GM19468 (cell line): Measurements from ENCODE around the gene PLD2.
A peak's percentile ranks its signal among the peaks of the same experiment; 100 is the strongest.

ENCODE experiments used
- ATAC-seq: cut with Tn5 transposase; IDR thresholded peaks from one replicate; pipeline ENCODE4 v1.9.1; 2021; ENCODE audit warnings: mild to moderate bottlenecking, moderate library complexity, moderate number of reproducible peaks; ENCODE audit not compliant: unreplicated experiment; ENCODE audit errors: extremely low read depth

Gene PLD2, protein sequence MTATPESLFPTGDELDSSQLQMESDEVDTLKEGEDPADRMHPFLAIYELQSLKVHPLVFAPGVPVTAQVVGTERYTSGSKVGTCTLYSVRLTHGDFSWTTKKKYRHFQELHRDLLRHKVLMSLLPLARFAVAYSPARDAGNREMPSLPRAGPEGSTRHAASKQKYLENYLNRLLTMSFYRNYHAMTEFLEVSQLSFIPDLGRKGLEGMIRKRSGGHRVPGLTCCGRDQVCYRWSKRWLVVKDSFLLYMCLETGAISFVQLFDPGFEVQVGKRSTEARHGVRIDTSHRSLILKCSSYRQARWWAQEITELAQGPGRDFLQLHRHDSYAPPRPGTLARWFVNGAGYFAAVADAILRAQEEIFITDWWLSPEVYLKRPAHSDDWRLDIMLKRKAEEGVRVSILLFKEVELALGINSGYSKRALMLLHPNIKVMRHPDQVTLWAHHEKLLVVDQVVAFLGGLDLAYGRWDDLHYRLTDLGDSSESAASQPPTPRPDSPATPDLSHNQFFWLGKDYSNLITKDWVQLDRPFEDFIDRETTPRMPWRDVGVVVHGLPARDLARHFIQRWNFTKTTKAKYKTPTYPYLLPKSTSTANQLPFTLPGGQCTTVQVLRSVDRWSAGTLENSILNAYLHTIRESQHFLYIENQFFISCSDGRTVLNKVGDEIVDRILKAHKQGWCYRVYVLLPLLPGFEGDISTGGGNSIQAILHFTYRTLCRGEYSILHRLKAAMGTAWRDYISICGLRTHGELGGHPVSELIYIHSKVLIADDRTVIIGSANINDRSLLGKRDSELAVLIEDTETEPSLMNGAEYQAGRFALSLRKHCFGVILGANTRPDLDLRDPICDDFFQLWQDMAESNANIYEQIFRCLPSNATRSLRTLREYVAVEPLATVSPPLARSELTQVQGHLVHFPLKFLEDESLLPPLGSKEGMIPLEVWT

DNA sequence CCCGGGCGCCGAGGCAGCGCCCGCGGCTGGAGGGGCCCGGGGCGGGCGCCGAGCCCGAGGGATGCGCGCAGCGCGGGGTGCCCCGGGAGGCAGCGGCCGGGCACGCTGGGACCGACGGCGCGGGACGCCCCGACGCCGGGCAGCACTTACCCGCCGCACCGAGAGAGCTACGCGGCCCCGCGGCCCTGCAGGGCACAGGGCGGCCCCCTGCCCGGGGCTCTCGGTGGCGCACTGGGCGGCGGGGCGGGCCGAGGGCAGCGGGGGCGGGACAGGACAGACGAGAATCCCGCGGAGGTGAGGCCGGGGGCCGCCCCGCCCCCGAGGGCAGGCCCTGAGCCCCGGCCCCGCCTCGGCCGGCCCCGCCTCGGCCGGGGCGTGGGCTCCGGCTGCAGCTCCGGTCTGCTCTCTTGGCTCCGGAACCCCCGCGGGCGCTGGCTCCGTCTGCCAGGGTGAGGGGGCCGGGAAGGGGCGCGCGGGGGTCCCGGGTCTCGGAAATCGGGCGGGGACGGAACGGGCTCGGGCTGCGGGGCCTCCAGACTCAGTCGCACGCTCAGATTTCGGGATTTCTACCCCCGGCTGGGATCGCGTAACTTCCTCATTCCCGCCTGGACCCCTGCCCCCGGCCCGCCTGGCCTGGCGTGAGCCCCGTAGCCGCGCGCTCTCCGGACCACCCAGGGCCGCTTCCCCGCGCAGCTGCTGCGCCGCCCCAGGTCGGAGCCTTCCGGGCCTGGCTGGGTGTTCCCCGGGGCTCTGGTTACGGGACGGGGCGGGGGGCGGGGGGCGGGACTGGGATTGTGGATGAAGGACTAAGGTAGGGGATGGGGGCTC is at the start of gene PLD2:
TSS of gene PLD2 (plus strand) at position 376 of the 828 bp plus-strand sequence. CDS start 621 bp downstream, outside the sequence.
- peak; percentile 56 for ATAC-seq

DNA sequence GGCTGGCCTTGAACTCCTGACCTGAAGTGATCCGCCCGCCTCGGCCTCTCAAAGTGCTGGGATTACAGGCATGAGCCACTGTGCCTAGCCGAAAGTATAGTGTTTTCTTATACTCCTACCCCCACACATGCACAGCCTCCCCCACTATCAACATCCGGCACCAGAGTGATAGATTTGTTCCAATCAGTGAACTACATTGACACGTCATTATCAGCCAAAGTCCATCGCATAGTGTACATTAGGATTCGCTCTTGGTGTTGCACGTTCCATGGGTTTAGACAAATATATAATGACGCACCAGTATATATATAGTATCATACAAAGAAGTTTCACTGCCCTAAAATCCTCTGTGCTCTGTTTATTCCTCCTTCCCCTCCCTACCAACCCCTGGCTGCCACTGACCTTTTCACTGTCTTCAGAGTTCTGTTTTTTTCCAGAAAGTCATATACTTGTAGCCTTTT is 47.1 kb upstream of the PLD2 start:
- no peak for ATAC-seq

DNA sequence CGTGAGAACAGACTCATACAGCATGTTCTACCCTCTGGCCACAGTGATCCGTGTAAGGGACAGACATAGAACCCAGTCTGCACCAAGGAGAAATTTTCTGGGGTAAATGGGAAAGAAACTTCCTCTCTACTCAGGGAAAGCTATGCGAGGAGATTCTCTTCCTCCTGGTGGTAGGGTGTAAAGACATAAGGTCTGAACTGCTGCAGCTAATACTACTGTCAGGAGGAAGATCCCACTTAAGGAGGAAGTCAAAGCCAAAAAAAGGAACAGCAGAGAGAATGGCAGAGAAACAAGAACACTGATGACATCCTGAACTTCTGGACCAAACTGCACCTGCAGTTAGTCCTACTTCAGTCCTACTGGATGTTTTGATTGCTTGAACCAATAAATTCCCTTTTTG is 42.4 kb upstream of the PLD2 start:
- ATAC-seq: no peak

DNA sequence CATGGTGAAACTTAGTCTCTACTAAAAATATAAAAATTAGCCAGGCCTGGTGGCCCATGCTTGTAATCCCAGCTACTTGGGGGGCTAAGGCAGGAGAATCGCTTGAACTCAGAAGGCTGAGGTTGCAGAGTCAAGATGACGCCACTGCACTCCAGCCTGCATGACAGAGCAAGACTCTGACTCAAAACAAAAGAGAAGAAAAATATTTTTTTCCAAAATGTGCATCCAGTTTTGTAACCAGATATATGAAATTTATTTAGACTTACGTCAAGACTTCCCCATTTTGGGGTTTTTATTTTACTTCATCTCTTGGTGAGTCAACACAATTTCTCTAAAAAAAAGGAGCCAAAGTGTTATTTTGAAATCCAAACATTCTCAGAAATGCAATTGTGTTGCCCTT is 40.8 kb upstream of the PLD2 start:
- no peak for ATAC-seq

DNA sequence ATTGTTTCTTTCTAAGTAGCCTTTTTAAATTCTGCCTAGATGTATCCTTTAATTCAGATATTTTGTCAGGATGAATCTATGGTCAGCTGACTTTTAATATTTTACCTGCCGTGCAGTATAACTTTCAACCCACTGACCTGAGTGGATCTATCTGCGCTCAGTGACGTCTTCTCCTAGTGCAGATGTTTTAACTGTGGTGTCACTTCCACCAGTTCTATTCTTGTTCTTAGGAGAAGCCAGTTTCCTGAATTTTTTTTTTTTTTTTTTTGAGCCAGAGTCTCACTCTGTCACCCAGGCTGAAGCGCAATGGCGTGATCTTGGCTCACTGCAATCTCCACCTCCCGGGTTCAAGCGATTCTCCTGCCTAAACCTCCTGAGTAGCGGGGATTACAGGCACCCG is 40.2 kb upstream of the PLD2 start:
- no peak for ATAC-seq

DNA sequence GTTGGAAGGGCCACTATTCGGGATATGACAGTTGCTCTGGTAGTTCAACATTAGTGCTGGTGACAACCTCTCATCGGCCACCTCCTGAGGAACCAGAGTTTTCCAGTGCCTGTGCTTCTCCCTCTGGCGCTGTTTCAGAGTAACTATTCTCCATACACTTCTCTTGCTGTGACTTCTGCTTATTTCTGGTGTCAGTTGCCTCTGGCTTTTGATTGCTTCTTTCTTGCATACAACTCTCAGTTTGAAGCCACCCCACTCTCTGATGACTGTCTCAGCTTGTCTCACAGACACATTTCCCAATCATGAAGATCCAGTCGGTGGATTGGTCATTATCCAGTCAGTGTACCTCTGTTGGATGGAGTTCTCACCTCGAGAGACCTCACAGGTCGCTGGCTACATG is 38.7 kb upstream of the PLD2 start:
- no peak for ATAC-seq

DNA sequence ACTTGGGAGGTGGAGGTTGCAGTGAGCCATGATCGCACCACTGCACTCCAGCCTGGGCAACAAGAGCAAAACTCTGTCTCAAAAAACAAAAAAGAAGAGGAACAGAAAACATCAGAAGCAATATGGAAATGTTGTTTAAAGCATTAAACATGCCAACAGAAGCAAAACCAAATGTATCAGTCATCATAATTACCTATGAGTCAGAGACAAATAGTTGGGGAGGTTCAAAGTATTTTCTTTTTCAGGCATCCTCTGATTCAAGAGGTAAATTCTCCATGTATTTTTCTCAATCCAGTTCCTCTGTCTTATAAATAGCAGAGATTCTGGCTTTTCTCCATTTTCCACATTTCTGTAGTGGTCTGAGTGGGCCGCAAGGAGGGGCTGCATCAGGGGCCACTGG is 37.3 kb upstream of the PLD2 start:
- no peak for ATAC-seq

DNA sequence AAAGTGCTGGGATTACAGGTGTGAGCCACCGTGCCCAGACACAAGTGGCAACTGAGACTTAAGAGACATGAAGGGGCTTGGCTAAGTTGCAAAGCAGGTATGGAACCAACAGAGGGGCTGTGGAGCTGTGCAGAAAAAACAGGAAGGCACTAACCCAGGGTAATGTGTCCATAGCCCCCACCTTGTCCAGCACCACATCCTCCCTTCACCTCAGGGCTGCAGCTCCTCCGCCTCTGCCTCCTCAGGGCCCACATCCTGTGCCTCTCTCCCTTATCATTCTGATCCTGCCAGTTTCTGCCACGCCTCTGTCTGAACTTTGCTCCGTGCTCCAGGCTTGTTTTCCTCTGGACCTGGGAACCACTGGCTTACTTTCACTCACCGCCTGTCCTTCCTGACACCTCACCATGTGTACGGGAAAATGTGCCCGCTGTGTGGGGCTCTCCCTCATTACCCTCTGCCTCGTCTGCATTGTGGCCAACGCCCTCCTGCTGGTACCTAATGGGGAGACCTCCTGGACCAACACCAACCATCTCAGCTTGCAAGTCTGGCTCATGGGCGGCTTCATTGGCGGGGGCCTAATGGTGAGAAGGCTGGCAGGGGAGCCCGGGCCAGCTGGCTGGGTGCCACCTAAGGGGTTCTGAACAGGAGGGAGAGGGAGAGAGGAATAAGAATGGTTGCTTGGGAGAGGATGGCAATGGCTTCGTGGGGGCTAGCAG is 35.3 kb upstream of the PLD2 start, which contains the start of gene TM4SF5:
TSS of gene TM4SF5 (plus strand) at position 368 of the 716 bp plus-strand sequence. CDS start at position 405, 37 bp downstream.
- ATAC-seq: no peak

DNA sequence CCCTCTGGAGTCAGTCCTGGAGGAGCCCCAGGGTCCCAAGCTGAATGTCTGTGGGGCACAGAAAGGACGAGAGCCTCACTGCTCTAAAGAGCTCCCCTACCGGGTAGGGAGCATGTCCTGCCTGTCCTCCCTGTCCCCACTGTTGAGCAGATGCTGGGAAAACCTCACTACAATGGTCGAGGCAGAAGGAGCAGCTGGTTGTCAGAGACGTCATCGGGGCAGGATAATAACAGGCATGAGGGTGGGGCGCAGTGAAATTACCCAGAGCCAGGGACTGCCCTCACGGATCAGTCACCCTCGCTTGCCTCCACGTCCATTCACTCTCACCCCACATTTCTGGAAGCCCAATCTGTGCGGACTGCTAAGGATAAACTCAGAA is 34.7 kb upstream of the PLD2 start:
- ATAC-seq: no peak

DNA sequence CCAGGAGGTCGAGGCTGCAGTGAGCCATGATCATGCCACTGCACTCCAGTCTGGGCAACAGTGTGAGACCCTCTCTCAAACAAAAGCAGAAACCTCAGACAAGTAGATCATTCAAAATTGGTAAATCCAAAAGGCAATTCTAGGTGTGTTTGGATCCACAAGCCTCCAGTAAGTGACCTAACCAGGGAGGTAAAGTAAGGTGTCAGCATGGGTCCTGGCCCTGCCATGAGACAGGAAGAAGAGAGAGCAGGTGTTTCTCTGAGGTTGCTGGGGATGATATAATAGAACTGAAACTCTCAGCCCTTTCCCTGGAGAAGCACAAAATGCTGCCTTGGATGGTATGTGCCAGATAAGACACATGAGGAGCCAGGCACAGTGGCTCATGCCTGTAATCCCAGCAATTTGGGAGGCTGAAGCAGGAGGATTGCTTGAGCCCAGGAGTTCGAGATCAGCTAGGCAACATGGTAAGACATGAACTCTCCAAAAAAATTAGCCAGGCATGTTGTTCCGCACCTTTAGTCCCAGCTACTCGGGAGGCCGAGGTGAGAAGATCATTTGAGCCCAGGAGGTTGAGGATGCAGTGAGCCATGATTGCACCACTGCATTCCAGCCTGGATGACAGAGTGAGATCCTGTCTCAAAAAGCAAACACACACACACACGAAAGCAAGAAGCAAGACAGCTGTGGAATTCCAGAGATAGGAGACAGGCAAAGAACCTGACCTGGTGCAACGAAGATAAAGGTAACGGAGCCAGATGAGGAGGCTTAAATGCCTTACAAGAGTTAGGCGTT is 28.8 kb upstream of the PLD2 start:
- ATAC-seq: no peak

DNA sequence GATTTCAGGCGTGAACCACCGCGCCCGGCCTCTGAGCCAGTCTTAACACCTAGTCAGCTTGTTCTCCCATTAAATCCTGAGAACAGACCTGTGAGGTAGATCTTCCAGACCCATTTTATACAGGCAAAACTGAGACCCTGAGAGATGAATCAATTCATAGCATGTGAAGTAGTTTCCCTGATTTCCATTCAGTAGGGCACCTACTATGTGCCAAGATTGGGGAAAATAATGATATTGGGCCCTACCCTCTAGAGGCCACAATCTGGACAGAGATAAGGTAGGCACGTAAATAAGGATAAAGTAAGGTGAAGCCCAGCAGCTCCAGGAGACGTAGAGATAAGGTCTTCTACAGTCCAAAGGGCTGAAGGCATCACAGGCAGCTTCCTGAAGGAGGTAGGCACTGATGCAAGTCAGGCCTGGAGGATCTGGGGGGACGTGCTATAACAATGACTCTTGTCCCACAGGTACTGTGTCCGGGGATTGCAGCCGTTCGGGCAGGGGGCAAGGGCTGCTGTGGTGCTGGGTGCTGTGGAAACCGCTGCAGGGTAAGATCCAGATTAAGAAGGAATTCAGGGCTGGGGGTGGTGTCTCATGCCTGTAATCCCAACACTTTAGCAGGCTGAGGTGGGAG is 26.5 kb upstream of the PLD2 start:
- no peak for ATAC-seq

DNA sequence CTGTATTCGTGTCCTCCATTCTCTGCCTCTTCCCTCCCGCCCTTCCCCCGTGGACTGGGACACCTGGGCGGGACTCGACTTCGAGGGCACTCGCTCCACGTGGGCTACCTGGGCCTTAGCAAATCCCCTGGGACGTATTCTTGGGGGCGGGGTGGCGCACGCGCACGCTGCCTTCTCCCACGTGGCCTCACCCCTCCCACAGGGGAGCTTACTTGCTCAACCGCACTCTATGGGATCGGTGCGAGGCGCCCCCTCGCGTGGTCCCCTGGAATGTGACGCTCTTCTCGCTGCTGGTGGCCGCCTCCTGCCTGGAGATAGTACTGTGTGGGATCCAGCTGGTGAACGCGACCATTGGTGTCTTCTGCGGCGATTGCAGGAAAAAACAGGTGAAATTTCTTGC is 24.3 kb upstream of the PLD2 start:
- no peak for ATAC-seq

DNA sequence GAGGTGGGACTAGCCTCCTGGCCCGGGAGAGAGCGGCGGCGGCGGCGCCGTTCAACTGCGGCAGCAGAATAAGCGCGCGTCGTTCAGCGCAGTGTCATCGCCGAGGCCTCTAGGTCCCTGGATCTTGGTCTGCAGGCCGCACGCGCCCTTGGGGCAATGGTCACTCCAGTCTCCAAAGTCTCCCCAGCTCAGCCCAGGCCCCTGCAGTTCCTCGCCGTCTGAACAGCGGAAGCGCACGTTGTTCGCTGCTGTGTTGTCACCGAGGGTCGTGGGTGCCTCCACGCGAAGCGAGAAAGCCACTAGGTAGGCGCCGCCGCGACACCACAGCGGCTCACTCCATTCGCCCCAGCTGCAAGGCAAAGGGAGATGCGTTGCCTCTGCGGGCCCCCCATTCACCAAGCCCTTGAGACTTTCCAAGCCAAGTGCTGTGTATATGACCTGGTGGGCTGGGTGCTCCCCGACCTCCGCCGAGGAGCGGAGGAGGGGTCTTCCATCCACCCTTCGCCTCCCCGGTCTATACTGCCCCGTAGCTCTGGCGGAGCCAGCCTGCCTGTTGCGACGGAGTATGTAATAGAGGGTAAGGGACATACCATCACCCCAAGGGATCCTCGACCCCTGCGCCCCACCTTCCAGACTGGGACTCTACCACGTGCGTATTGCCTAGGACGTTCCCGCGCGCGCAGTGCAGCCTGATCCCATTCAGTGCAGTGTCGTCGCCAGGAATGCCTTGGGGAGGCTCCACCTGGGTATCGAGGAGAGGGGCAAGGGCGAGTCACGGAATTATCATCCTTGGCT is 21.4 kb upstream of the PLD2 start:
- ATAC-seq: no peak

DNA sequence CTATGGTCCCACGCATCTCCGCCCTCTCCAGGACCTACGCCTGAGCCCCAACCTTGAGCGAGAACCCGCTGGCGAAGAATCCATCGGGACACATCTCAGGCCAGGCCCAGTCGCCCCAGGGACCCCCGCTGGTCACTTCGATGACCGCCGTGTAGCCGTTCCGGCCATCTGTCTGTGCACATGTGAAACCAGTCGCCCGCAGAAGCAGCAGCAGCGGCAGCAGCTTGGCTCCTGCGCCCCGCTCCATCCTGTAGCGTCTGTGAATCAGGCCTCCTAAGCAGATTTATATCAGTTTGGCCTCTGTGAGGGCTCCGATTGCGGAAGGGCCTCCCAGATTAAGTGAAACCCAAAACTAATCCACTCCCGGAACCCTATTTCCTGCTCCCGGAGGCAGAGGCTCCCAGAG is 20.8 kb upstream of the PLD2 start, which contains the start of gene VMO1:
TSS of gene VMO1 (minus strand) at position 259 of the 406 bp plus-strand sequence. CDS start at position 247, 12 bp downstream.
- ATAC-seq: no peak

DNA sequence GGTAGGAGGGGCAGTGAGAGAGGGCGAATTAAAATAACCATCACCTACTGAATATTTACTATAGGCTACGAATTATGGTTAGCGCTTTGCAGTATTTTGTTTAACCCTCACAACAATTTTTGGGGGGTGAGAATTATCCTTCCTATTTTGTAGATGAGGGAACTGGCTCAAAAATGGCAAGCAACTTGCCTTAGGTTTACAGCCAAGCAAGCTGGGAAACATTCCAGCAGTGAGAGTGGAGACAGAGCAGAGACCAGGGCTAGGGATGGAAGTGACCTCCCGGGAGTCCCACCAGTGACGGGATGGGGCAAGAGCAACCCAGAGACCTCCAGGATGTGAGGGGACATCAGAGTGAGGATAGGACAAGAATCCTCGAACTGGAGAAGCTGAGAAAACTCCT is 20.4 kb upstream of the PLD2 start:
- ATAC-seq: no peak

DNA sequence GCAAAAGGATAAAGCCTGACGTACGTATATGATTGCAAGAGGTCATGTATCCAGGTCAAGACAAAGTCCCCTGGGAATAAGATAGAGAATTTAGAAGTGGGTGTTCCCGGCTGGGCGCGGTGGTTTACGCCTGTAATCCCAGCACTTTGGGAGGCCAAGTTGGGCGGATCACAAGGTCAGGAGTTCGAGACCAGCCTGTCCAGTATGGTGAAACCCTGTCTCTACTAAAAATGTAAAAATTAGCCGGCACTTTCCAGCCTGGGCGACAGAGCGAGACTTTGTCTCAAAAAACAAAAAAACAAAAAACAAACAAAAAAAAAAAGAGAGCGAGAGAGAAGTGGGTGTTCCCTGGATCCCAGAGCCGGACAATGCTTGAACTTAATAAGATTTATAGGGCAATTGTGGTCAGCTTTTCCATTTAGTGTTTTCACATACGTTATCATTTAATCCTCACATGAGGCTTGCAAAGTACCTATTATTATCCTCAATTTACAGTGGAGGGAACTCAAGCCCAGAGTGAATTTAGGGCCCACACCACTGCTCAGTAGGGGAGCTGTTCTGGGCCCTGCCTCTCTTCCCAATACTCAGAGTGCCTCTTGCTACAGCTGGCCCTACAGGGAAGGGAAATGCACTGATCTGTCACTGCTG is 18.7 kb upstream of the PLD2 start:
- no peak for ATAC-seq
